ENCODE measurements around the gene CUL9.
"Not testable (repeated sequence)": the region's sequence is repeated elsewhere in the genome, so short reads cannot be mapped to it uniquely, and the experiment has no call there.

CUL9 gene

GRCh38 chr6:43181942-43182860 is at the start of gene CUL9:
Gene CUL9 (plus strand): TSS chr6:43182196. CDS start chr6:43184311, 2,115 bp downstream.
- DNase-seq (ENCODE audit: low read depth): peak; percentile 65

- no peak for DNase-seq (ENCODE audit: low read depth)
Measured at GRCh38 chr6:43138267-43138666, 43.7 kb upstream of the CUL9 start.

- DNase-seq (ENCODE audit: low read depth): not testable (repeated sequence)
Measured at GRCh38 chr6:43139973-43140372, 42.0 kb upstream of the CUL9 start.

DNA sequence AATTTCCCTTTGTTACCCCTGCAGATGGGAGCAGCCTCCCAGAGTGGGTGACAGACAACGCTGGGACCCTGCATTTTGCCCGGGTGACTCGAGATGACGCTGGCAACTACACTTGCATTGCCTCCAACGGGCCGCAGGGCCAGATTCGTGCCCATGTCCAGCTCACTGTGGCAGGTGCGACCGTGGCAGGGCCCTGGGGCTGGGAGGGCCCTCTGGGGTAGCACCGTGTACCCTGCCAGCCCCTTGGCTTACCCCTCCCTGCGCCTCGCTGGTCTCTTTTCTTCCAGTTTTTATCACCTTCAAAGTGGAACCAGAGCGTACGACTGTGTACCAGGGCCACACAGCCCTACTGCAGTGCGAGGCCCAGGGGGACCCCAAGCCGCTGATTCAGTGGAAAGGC is 40.4 kb upstream of the CUL9 start:
- no peak for DNase-seq (ENCODE audit: low read depth)

- DNase-seq (ENCODE audit: low read depth): no peak
Measured at GRCh38 chr6:43142101-43142500, 39.9 kb upstream of the CUL9 start.

- DNase-seq (ENCODE audit: low read depth): peak; percentile 60
Measured at GRCh38 chr6:43143235-43144128, 38.5 kb upstream of the CUL9 start.

DNA sequence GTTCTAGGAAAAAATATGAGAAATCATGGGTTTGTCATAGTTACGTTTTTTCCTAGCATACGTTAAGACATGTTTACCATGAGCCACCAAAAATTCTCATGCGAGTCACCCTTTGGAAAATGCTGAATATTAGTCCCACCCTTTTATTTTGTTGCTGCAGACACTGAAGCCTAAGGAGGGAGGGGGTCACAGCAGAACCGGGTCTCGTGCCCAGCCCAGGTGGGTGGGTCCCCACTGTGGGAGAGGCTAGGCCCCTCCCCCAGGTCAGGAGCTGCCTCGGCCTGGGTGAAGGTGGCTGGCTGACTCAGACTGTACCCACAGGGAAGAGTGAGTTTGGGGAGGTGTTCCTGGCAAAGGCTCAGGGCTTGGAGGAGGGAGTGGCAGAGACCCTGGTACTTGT is 37.1 kb upstream of the CUL9 start:
- no peak for DNase-seq (ENCODE audit: low read depth)

DNA sequence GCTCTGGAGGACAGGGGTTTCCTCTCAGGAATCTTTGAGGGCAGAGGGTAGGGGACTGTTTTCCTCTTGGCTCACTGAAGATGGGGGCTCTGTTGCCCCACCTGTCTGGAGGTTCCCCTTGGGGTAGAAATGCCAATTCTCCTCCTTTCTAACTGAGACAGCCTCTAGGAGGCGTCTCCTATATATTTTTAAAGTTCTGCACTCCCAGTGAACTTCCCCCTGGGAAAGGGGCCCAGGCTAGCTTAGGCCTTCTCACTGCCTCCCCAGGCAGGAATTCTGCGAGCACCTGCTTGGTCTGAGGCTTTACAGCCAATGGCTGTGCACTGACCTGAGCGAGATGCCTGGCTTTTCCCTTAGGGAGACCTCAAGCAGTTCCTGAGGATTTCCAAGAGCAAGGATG is 35.7 kb upstream of the CUL9 start:
- no peak for DNase-seq (ENCODE audit: low read depth)

DNA sequence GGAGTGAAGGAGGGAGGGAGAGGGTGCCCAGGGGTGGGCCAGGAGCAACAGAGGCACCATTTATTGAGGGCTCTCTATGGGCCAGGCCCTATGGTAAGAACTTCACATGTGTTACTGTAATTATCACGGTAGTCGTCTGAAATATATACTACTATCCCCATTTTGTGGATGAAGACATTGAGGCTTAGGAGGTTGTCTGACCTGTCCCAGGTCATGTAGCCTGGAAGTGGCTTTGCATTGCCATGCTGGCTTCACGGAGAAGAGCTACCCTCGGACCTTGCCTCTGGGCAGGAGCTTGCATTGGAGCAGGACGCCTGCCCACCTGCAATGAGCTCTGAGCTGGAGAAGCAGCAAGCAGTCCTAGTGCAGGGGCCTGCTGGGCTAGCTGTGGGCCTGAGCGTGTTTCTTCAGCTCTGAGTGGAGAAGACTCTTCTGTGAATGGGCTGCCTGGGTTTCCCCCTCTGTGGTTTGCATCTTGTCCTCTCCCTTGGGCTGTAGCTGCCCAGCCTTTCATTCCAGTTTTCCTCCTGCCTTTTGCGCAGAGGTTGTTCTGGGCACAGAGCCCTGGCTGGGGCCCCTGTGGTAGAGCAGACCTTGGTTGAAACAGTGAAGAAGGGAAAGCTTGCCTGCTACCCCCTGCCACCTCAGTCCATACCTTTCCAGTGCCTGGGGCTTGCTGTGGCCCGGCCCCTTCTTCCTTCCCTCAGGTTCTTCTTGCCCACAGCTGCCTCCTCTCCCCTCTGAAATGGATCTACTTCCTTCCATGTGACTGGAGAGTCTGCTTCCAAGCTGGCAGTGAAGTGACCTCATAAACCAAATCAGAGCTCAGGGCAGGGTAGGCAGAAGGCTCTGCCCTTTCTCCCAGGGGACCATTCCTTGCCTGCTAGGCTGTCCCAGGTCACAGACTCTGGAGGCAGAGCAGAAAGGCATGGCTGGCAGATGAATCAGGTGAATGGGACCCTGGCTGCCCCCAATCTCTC is 35.0 kb upstream of the CUL9 start:
- DNase-seq (ENCODE audit: low read depth): no peak

DNA sequence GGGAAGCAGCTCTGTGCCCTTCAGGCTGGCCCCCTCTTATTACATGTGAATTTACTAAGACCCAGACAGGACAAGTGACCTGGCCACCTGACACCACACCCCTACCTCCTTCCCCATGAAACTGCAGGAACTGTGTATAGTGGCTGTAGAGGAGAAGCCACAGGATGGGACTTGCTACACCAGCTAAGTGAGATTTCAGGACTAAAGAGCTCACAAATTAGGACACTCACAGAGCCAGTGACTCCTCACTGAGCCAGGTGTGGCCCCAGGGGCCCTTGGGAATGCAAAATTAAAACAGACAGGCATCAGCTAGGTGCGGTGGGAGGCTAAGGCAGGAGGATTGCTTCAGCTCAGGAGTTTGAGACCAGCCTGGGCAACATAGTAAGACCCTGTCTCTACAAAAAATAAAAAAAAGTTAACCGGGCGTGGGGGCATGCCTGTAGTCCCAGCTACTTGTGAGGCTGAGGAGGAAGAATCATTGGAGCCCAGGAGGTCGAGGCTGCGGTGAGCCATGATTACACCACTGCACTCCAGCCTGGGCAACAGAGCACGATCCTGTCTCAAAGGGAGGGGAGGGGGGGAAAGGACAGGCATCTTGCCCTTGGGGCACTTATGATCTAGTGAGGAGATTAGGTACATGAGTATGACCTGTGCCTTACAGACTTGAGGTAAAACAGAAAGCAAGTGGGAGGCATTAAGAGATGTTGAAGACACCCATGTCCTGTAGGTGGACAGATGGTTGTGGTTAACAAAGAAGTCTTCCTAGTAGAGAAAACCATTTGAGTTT is 34.1 kb upstream of the CUL9 start:
- no peak for DNase-seq (ENCODE audit: low read depth)

- no peak for DNase-seq (ENCODE audit: low read depth)
Measured at GRCh38 chr6:43149265-43149664, 32.7 kb upstream of the CUL9 start.

DNA sequence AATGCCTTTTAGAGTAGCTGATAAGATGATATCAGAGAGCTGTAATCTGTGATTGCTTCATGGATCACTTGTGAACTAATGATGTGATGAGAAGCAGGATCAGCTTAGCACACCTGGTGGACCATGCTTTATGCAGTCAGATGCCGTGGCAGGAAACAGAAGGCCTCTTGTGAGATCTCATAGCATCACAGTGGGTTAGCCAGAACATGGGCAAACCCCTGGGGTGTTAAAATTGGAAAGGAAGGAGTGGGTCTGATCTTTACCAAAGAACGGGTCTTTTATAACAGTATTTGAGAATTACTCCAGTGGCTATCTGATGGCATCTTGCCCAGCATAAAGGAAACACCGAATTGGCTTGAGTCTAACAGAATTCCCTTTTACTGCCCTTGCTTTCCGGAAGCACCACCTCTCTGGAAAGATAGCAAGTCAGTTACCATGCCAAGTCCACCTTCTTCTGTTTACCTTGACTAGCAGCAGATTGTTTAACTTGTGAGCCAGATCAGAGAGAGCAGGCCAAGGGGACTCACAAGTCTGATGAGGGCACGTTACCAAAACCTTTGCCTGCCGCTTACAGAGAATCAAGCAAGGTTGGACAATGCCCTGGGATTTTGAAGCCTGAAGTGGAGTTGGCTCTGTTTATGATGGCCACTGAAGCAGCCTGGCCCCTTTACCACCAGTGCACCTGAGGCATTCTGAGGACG is 31.8 kb upstream of the CUL9 start:
- no peak for DNase-seq (ENCODE audit: low read depth)

- DNase-seq (ENCODE audit: low read depth): no peak
Measured at GRCh38 chr6:43159599-43159998, 22.4 kb upstream of the CUL9 start.

DNA sequence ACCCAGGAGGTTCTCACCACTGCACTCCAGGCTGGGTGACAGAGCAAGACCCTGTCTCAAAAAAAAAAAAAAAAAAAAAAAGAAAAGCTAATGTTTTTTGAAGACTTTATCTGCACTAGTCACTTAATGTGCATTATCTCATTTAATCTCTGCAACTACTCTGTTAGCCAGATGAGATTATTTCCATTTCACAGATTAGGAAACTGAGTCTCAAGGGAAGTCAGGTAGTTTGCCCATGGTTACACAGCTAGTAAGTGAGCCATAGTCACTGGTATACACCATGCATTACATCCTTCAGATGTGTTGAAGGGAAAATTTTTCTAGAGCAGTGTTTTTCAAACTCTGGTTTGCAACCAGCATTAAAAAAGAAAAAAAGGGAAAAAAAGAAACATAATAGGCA is 18.1 kb upstream of the CUL9 start:
- no peak for DNase-seq (ENCODE audit: low read depth)

GRCh38 chr6:43170417-43170930 is 11.5 kb upstream of the CUL9 start:
- DNase-seq (ENCODE audit: low read depth): no peak

GRCh38 chr6:43170931-43171706 is 10.9 kb upstream of the CUL9 start, which contains the start of gene SRF:
Gene SRF (plus strand): TSS chr6:43171269. CDS start chr6:43171657, 388 bp downstream.
- DNase-seq (ENCODE audit: low read depth): peak; percentile 95

- DNase-seq (ENCODE audit: low read depth): no peak
Measured at GRCh38 chr6:43171707-43172103, 10.3 kb upstream of the CUL9 start.

DNA sequence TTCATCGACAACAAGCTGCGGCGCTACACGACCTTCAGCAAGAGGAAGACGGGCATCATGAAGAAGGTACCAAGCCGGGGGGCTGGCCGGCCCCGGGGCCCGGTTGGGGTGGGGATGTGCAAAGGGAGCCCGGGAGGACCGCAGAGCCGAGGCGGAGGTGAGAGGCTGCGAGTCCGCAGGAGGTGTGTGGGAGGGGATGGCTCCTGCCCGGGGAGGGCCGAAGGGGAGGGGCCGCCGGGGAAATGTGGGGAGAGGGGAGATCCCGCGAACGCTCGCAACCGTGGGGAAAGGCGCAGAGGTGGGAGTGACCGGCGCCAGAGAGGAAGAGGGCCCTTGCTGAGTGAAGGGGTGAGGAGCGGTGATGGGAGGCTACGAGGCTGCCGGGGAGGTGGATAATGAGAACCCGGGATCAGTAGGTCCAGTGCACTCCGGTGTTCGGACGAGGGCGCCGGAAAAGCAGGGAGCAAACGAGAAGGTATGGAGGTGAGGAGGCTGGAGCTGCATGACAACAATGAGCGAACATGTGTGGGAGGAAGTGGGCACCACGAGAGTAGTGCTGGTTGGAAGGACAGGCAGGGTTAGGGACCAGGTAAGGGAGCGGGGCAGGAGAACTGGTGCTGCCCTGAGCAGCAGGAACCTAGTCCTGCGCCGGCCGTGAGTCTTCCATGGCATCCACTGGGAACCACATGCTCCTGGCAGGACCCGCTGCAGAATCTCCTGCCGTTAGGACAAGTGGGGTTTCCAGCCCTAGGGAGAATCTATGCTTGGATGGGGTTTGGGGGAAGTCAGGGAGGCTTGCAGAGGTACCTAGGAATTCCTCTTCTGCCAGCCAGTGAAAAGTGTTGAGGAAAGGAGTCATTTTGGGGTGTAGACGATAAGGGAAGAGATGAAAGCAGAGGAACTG is 9.6 kb upstream of the CUL9 start:
- DNase-seq (ENCODE audit: low read depth): peak; percentile 29

Data from stimulated activated CD8-positive, alpha-beta memory T cell treated with anti-CD3 and anti-CD28 coated beads, Interleukin-12 subunit alpha, Interleukin-12 subunit beta, amount 100 ng/mL, for 4 hours (primary cell).